ENCODE measurements around the gene ZNHIT6.

GRCh38 chr1:85629532-85629920, 78.7 kb downstream of the ZNHIT6 start:
- TF ChIP-seq EZH2 (IDR thresholded peaks at IDR 0.05; ENCODE audit: insufficient read depth, low read length) (no peak), CTCF (IDR thresholded peaks at IDR 0.05; ENCODE audit: insufficient read depth, low read depth, low read length) (no peak)

Measured in astrocyte (in vitro differentiated cells and primary cell).